Measurements from ENCODE around the gene ARID5B. TPM values are rescaled to one million over a fixed set of nuclear protein-coding genes. Genes with fewer than 3 reads are reported as not detected.

ARID5B gene
- total RNA-seq, 1 donor from 2014 or later, result 22.8 TPM

DNA sequence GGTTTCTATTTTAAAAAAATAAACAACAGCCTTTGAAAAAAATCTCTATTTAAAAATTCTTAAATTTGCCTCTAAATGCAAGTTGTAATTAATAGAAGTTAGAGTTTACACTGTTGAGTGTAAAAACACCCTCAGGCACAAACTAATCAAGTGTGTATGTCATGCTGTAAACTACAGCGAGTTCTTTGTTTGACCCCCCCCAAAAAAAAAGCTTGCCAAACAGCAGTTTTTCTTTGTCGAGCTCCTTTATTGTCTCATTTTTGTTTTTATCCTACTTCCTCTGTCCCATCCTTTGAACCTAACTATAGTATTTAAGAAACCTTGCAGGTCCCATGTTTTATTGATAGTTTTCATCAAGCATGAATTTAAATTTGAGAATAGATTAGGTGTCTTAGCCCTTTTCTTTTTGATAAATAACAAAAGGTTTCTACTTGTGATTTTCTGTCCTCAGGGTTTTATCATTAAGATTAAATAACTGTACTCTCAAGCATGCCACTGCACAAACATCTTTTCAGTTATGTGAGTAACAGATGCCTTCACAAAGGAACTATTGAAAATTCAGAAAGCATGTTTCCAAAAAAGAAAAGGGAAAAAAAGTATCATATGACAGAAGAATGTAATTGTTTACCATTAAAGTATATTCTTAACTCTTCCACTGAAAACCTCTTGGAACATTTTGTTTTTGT lies 176.0 kb downstream of the ARID5B start:
- TF ChIP-seq, protein P1, sequence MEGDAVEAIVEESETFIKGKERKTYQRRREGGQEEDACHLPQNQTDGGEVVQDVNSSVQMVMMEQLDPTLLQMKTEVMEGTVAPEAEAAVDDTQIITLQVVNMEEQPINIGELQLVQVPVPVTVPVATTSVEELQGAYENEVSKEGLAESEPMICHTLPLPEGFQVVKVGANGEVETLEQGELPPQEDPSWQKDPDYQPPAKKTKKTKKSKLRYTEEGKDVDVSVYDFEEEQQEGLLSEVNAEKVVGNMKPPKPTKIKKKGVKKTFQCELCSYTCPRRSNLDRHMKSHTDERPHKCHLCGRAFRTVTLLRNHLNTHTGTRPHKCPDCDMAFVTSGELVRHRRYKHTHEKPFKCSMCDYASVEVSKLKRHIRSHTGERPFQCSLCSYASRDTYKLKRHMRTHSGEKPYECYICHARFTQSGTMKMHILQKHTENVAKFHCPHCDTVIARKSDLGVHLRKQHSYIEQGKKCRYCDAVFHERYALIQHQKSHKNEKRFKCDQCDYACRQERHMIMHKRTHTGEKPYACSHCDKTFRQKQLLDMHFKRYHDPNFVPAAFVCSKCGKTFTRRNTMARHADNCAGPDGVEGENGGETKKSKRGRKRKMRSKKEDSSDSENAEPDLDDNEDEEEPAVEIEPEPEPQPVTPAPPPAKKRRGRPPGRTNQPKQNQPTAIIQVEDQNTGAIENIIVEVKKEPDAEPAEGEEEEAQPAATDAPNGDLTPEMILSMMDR (conservative IDR thresholded peaks at IDR 0.05; ENCODE audit: low read depth, low read length), result no peak
- no peak overlapping the region for H3K4me3 ChIP-seq (ENCODE audit: low read depth, low read length)
- DNase-seq (ENCODE audit: low read depth), result no peak

- TF ChIP-seq, protein P1 (conservative IDR thresholded peaks at IDR 0.05; ENCODE audit: low read depth, low read length), result no peak
- H3K4me3 ChIP-seq (ENCODE audit: low read depth, low read length), result no peak overlapping the region
- DNase-seq (ENCODE audit: low read depth), result no peak
Observed at GRCh38 chr10:62079885-62080559, 178.5 kb downstream of the ARID5B start.

DNA sequence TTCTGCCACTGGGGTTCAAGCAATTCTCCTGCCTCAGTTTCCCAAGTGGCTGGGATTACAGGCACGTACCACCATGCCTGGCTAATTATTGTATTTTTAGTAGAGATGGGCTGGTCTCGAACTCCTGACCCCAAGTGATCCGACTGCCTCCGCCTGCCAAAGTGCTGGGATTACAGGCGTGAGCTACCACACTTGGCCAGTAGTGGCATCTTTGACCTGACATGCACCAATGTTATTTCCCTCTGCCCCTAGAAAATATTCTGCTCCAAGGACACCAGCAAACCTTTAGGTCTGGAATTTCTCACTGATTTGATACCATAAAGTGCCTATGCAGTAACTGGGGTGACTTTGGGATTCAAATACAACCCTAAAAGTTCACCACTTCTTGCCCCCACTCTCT lies 179.4 kb downstream of the ARID5B start:
- no peak for DNase-seq (ENCODE audit: low read depth)
- no peak overlapping the region for H3K4me3 ChIP-seq (ENCODE audit: low read depth, low read length)
- TF ChIP-seq, protein P1 (conservative IDR thresholded peaks at IDR 0.05; ENCODE audit: low read depth, low read length), result peak; percentile 5

DNA sequence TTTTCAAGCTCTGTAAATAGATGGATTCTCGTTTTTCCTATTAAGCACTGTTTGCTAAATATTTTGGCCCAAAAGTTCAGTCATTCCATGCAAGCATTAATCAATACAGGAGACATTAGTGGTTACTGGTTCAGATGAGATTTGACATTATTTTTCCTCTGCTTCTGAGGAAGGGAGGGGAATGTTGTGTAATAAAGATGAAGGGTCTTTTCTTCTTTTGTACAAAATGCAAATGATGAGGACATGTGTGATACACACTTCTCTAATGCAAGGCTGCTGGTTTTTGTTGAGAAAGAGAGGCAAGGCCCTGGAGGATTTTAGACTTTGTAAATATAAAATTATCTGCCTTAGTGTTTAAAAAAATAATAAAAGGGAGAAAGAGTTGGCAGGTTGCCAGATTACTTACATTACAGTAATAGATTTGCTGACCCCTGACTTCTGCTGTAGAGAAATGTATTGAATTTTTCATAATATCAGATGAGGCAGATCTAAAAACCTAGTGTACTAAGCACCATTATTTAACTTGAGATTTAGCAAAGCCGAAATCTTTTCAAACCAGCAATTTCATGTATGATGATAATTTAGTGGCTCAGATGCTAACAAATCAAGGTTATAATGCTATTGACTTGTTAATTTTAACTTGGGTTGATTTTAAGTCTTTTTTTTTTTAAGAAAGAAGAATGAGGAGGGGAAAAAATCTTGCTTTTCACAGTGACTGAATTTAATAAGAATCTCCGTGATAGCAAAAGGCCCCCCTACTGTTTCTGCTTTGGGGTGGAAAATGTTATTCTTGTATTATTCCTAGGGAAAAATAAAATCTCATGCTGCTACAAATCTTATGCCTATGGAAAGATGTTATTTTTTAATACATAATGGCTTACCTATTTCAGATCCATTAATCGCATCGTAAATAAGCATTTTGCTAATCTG lies 180.1 kb downstream of the ARID5B start:
- TF ChIP-seq, protein P1 (conservative IDR thresholded peaks at IDR 0.05; ENCODE audit: low read depth, low read length), result no peak
- no peak overlapping the region for H3K4me3 ChIP-seq (ENCODE audit: low read depth, low read length)

GRCh38 chr10:62082271-62082656 lies 180.8 kb downstream of the ARID5B start:
- TF ChIP-seq, protein P1 (conservative IDR thresholded peaks at IDR 0.05; ENCODE audit: low read depth, low read length), result no peak

More for the DNA sequence above, 180.1 kb downstream of the ARID5B start:
- DNase-seq (ENCODE audit: low read depth), result no peak

GRCh38 chr10:62082729-62083411 lies 181.4 kb downstream of the ARID5B start:
- no peak for DNase-seq (ENCODE audit: low read depth)
- no peak overlapping the region for H3K4me3 ChIP-seq (ENCODE audit: low read depth, low read length)
- TF ChIP-seq, protein P1 (conservative IDR thresholded peaks at IDR 0.05; ENCODE audit: low read depth, low read length), result no peak

More at GRCh38 chr10:62082271-62082656, 180.8 kb downstream of the ARID5B start:
- no peak overlapping the region for H3K4me3 ChIP-seq (ENCODE audit: low read depth, low read length)
- DNase-seq (ENCODE audit: low read depth), result no peak
